Measurements from ENCODE around the gene ABHD17A.

DNA sequence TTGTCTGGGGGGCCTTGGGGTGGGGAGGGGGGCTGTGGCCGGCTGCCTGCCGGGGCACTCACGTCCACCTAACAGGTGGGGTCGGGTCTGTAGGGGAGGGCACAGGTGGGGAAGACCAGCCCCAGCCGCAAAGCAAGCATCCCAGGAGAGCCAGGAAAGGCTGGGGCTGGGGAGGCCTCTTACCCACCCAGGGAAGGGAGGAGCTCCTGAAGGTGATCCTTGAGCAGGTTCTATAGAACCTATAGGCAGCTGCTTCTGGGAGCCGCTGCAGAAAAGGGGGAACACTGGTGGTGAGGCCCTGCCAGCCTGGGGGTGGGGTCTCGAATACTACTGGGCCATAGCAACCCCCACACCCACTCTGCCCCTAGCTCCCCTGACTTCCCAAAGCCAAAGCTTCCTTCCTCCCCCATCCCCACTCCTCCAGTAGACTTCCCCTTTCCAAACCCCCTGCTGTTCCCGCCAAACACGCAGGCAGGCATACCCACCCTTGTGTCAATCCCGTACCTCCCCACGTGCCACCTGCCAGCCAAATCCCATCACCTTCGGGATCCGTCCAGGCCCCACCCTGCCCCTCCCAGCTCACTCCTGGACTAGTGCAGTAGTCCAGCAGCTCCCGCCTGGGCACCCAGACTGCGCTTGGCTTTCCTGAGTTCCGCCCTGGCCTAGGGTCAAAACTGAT lies 27.5 kb downstream of the ABHD17A start:
- TF ChIP-seq TEAD4 (IDR thresholded peaks at IDR 0.05; ENCODE audit: low read depth, low read length): no peak
- no peak for TF ChIP-seq EP300 (IDR thresholded peaks at IDR 0.05; ENCODE audit: borderline replicate concordance in 1 of 2, low read depth in 2 of 2, low read length in 2 of 2)
- TF ChIP-seq CTCF (IDR thresholded peaks at IDR 0.05; ENCODE audit: control extremely low read depth in 1 of 3, insufficient read depth in 1 of 3, low read depth in 1 of 3, low read length in 3 of 3): no peak
- no peak for TF ChIP-seq ZNF274 (IDR thresholded peaks at IDR 0.05; ENCODE audit: borderline replicate concordance, extremely low read depth, low read length)
- TF ChIP-seq BCL11A (IDR thresholded peaks at IDR 0.05; ENCODE audit: low read depth in 2 of 2, low read length in 2 of 2): no peak
- TF ChIP-seq SUZ12 (IDR thresholded peaks at IDR 0.05; ENCODE audit: low read length): no peak
- no peak for TF ChIP-seq ATF2 (IDR thresholded peaks at IDR 0.05; ENCODE audit: low read length)
- no peak for TF ChIP-seq EZH2 (IDR thresholded peaks at IDR 0.05; ENCODE audit: low read depth, low read length, severe bottlenecking)
- no peak for TF ChIP-seq CBX8 (IDR thresholded peaks at IDR 0.05; ENCODE audit: borderline replicate concordance, low read depth, low read length)
- no peak for TF ChIP-seq SIN3A (conservative IDR thresholded peaks at IDR 0.05 in 1 of 2, IDR thresholded peaks at IDR 0.05 in 1 of 2; ENCODE audit: low read depth in 1 of 2, low read length in 2 of 2)
- no peak for TF ChIP-seq POLR2A (IDR thresholded peaks at IDR 0.05; ENCODE audit: control extremely low read depth in 1 of 2, low read depth in 2 of 2, low read length in 2 of 2)
